NCI-H2196 (cell line): ENCODE results near the gene CD300H.

Source experiments
- DNase-seq: peaks from one replicate; lab custom pipeline; 2025; ENCODE audit not compliant: unreplicated experiment; lab: John Stamatoyannopoulos, UW

CD300H gene

GRCh38 chr17:74552037-74552436 is 15.3 kb downstream of the CD300H start:
- DNase-seq, result no peak

GRCh38 chr17:74550602-74551001 is 16.7 kb downstream of the CD300H start:
- no peak for DNase-seq

GRCh38 chr17:74549343-74549742 is 18.0 kb downstream of the CD300H start:
- DNase-seq, result no peak

- peak; percentile 79 for DNase-seq
Measured at GRCh38 chr17:74547736-74548135, 19.6 kb downstream of the CD300H start.

GRCh38 chr17:74547264-74547663 is 20.0 kb downstream of the CD300H start:
- peak; percentile 41 for DNase-seq

GRCh38 chr17:74546586-74546985 is 20.7 kb downstream of the CD300H start:
- DNase-seq, result no peak

- DNase-seq, result no peak
Measured at GRCh38 chr17:74545843-74546230, 21.5 kb downstream of the CD300H start, which contains the start of gene CD300C. Gene CD300C, minus strand, starts transcription at chr17:74546115. Its CDS starts 333 bp downstream, at chr17:74545782.

GRCh38 chr17:74544991-74545842 is 22.1 kb downstream of the CD300H start:
- DNase-seq, result no peak

GRCh38 chr17:74543891-74544760 is 23.2 kb downstream of the CD300H start:
- no peak for DNase-seq

- DNase-seq, result no peak
Measured at GRCh38 chr17:74543406-74543805, 23.9 kb downstream of the CD300H start.

GRCh38 chr17:74542727-74543383 is 24.5 kb downstream of the CD300H start:
- DNase-seq, result no peak

- no peak for DNase-seq
Measured at GRCh38 chr17:74542166-74542565, 25.1 kb downstream of the CD300H start.

- DNase-seq, result no peak
Measured at GRCh38 chr17:74541176-74542111, 25.9 kb downstream of the CD300H start.

- no peak for DNase-seq
Measured at GRCh38 chr17:74539281-74539820, 28.0 kb downstream of the CD300H start.

- no peak for DNase-seq
Measured at GRCh38 chr17:74536890-74537289, 30.4 kb downstream of the CD300H start.

- no peak for DNase-seq
Measured at GRCh38 chr17:74532115-74532514, 35.2 kb downstream of the CD300H start.

GRCh38 chr17:74531231-74531761 is 36.0 kb downstream of the CD300H start, which contains the start of gene CD300LB:
Gene CD300LB, minus strand, starts transcription at chr17:74531475. Its CDS starts 125 bp downstream, at chr17:74531350.
- no peak for DNase-seq

GRCh38 chr17:74530831-74531150 is 36.5 kb downstream of the CD300H start:
- no peak for DNase-seq

GRCh38 chr17:74529243-74529642 is 38.1 kb downstream of the CD300H start:
- DNase-seq, result no peak
